GM19438 (cell line): Measurements from ENCODE around the gene CCDC124.

Source experiments
- ATAC-seq: cut with Tn5 transposase; IDR thresholded peaks from one replicate; pipeline ENCODE4 v1.9.1; 2021; ENCODE audit warnings: low read depth; ENCODE audit not compliant: unreplicated experiment

Gene CCDC124

DNA sequence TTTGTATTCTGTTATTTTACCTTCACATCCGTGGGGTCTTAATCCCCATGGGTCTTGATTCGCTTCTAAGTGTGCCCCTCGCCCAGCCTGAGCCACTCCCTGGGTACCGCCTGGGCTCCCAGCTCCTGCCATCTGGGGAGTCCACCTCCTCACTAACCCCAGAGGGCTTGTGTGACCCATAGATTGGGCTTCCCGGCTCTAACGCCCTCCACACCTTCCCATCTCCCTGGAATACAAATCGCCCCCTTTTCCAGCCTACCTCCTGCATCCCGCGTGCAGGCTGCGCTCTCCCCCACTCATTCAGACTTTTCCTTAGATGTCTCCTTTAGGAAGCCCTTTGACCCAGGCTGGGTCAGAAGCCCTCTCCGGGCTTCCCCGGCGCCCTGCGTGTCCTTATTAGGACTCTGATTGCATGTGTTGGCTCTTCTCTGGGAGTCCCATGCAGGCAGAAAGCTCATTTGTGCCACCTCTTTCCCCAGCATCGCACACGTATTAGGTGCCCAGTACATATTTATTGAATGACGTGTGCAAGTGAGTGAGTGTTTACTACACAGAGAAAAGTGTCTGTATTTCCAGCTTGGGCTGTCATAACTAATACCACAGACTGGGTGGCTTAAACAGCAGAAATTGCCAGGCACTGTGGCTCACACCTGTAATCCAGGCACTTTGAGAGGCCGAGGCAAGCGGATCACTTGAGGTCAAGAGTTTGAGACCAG is 757 bp downstream of the CCDC124 start:
- no peak for ATAC-seq

- no peak for ATAC-seq
Measured at GRCh38 chr19:17936379-17936778, 3.6 kb downstream of the CCDC124 start.

GRCh38 chr19:17937371-17937900 is 4.6 kb downstream of the CCDC124 start:
- ATAC-seq: no peak

- no peak for ATAC-seq
Measured at GRCh38 chr19:17938092-17938845, 5.5 kb downstream of the CCDC124 start.

GRCh38 chr19:17942181-17942580 is 9.4 kb downstream of the CCDC124 start:
- no peak for ATAC-seq

DNA sequence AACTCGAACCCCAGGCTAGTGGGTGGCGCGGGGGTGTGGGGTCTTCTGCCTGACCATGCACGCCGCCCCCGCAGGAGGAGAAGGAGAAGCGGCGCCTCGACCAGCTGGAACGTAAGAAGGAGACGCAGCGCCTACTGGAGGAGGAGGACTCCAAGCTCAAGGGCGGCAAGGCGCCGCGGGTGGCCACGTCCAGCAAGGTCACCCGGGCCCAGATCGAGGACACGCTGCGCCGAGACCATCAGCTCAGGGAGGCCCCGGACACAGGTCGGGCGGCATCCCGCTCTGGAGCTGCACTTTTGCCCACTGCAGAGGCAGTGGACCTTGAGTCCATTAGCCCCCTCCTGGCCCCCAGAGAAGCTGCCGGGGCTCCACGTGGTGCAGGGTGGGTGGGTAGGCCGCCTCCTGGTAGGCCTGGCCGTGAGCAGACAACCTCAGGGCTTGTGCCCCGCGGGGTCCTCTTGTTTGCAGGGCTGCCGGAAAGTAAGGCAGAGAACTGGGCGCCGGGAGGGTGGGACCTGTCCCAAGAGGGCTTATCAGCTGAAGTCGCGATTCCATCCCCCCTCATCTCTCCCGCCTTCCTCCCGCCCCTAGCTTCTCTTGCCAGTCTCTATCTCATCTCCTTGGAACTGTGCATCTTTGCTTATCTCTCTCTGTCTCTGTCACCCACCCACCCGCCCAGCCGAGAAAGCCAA is 9.9 kb downstream of the CCDC124 start:
- no peak for ATAC-seq

DNA sequence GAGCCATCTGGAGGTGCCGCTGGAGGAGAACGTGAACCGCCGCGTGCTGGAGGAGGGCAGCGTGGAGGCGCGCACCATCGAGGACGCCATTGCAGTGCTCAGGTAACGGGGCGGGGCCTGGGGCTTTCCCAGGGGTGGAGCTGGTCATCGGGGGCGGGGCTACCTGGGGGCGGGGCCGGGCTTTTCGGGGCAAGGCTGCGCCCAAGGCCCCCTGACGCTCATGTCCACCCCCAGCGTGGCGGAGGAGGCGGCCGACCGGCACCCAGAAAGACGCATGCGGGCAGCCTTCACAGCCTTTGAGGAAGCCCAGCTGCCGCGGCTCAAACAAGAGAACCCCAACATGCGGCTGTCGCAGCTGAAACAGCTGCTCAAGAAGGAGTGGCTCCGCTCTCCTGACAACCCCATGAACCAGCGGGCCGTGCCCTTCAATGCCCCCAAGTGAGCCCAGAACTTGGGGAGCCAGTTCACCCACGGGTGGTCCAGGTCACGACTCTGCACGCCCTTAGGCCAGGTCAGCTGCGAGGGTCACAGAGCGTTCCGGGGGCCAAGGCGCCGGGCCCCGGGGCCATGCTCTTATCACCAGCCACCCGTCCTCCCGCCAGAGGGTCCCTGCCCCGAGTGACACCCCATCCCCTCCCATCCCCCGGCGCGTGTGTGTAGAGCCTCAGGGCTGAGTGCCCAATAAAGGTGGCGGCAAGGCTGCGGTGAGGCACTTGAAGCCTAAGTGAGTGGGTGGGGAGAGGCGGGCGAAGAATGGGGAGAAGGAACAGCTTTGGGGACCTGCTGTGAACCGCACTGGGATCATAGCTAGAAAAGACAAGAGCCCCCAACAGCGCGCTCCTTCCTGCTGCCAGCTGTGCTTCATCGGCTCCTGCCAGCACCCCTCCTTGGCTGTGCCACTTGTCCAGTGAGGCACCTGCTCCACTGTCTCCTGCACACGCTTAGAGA is 10.7 kb downstream of the CCDC124 start:
- ATAC-seq: no peak

DNA sequence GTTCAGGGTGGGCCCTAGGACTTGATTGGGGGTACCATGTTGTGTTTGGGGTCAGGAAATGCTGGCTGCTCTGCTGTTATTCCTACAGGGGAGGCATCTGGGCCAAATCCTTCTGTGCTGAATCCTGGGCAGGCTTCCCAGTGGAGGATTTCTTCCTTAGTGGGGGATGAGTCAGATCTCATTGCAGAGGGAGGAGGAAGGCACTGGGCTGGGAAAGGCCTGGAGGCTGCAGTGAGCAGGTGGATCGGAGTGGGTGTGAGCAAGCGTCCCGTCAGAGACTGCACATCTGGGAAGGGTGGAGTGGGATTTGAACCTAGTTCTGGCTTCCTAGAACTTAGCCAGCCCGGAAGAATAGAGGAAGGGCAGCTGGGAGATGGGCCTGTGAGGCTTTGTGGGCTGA is 11.5 kb downstream of the CCDC124 start:
- ATAC-seq: no peak

- peak; percentile 7 for ATAC-seq
Measured at GRCh38 chr19:17946965-17947784, 14.4 kb downstream of the CCDC124 start.

- peak; percentile 53 for ATAC-seq
Measured at GRCh38 chr19:17947815-17948513, 15.1 kb downstream of the CCDC124 start.

DNA sequence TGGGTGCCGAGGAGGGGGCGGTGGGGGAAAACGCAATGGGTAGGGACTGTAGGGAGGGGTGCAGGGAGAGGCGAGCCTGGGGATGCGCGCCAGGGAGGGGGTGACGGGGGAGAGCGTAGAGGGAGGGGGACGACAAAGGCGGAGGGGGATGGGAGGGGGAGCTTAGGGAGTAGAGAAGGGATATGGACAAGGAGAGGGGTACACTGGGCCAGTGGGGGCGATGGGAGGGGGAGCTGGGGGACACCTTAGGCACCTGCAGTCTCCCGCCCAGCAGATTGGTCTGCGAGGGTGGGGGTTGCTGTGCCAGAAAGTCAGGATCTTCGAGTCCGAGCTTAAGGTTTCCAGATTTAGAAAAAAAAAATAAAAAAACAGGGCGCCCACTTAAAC is 15.7 kb downstream of the CCDC124 start:
- no peak for ATAC-seq

DNA sequence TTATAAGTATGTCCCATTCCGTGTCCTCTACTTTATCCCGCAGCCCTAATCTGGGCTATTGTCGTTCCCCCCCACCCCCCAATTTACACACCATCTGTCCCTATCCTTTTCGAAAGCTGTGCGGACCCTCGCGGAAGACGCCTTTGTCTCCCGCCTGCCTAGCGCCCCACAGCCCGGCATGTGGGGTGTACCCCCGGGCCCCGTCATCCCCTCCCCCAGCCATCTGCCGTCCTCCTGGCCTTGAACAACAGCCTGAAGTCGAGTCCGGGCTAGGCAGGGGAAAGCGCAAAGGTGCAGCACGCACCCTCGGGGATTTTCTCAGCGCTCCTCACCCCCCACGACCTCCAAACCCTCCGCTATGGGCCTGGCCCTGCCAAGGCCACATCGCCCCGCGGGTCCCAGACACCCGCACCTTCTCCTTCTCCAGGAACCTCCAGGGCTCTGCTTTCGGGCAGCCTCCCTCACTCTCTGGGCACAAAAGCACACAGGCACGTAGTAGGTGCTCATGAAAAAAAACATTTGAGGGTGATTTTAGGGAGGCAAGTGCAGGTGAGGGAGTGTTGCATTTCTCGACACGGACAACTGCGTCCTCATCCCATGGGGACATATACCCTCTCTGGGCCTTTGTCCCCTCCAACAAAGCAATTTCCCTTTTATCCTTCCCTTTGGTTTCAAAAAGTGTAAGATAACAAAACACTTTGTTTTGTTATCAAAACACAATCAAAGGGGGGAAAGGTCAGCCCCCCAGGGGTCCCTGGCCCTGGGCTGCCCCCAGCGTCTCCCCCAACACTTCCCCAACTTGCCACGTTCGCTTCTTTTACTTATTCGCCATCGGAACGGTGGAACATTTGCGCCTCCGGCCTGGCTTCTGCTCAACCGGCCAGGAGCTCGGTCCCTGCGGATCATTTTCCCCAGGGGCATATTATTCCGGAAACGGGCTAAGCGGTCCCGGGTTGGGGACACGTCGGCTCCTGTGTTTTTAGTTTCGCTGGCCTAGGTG is 16.4 kb downstream of the CCDC124 start:
- ATAC-seq: no peak

DNA sequence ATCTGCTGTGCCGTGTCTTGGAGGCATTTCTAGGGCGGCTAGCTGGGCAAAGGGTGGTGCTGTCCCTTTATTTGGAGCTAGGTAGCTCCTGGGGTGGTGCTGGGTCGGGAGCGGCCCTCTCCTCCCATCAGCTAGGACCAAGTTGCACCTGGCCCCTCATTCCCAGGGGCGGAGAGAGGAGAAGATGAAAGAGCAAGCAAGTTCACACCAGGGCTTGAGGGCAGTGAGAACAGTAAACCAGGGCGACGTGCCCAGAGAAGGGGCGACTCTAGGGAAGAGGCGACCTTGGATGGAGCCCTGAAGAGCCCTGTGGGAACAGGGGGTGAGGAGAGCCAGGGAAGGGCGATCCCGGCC is 17.1 kb downstream of the CCDC124 start:
- no peak for ATAC-seq

- no peak for ATAC-seq
Measured at GRCh38 chr19:17950310-17951156, 17.7 kb downstream of the CCDC124 start.

DNA sequence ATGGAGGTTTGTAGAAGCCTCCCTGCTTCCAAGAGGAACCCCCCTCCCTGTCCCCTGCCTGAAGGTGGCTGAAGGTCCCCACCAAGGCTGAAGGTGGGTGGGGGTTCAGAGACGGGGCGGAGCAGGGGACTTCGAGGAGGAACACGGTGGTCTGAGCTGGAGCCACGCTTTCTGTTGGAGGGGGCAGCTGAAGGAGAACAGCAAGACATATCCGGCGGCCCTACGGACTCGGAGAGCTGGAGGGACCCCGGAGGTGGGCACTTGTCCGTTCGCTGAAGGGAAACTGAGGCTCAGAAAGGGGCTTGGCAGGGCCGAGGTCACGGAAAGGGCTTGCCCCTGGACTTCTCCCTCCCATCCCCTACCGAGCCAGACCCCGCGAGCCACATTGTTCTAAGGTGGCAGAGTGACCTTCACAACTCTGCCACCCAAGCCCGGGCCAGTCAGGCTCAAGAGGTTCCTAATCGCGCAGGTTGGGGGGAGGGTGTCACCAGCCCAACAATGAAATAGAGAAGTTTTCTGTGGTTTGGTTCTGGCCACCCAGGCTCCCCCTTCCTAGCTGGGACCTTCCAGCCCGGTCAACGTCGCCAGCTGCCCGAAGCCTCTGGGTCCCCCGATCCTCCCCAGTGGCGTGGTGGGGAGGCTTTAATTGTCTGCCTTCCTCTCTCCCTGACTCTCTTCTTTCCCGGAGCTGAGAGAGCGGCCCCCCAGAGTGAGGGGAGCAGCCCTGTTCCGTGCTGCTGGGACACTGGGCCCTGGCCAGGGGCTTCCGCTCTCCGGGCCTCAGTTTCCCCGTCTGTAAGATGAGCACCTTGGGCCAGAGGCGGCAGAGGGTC is 18.6 kb downstream of the CCDC124 start:
- no peak for ATAC-seq
